DND-41 (cell line): Measurements from ENCODE around the gene FNDC3B.

ENCODE experiments used
- ATAC-seq: fragments of 200-7000 bp; cut with Tn5 transposase; 3 replicates; pipeline ENCODE4 v1.9.1; 2021; ENCODE audit warnings: low read depth; ENCODE audit not compliant: insufficient read depth
- DNase-seq: peaks from one replicate; pipeline ENCODE4 v3.0.0-alpha.2; 2020
- H2AFZ ChIP-seq: 2 replicates; pipeline ENCODE4 v1.6.0; 2012; ENCODE audit warnings: low read depth, low read length
- H3K27ac ChIP-seq: 2 replicates; pipeline ENCODE4 v1.5.1; 2012; ENCODE audit warnings: low read length, inconsistent platforms
- H3K27me3 ChIP-seq: fragments of 200-600 bp; sonication (generic); 2 replicates; pipeline ENCODE4 v1.6.0; 2012; ENCODE audit warnings: low read length, mild to moderate bottlenecking, inconsistent platforms; ENCODE audit not compliant: insufficient read depth, poor library complexity
- H3K36me3 ChIP-seq: 2 replicates; pipeline ENCODE4 v1.5.1; 2012; ENCODE audit warnings: low read length, inconsistent platforms; ENCODE audit not compliant: insufficient read depth
- H3K4me1 ChIP-seq: 2 replicates; pipeline ENCODE4 v1.5.1; 2012; ENCODE audit warnings: mild to moderate bottlenecking, low read length; ENCODE audit not compliant: insufficient read depth
- H3K4me2 ChIP-seq: 2 replicates; pipeline ENCODE4 v1.6.0; 2012; ENCODE audit warnings: mild to moderate bottlenecking, moderate library complexity, low read length, inconsistent platforms; ENCODE audit not compliant: insufficient read depth
- H3K4me3 ChIP-seq, 2 experiments: fragments of 200-600 bp in 1 of 2; shearing (Covaris generic) in 1 of 2; 2 replicates each; pipeline ENCODE4 v1.5.1; 2012 to 2016; ENCODE audit warnings: inconsistent platforms in 2 of 2, low read length in 2 of 2, mild to moderate bottlenecking in 2 of 2, low read depth in 1 of 2, moderate library complexity in 1 of 2
- H3K79me2 ChIP-seq: 2 replicates; pipeline ENCODE4 v1.6.0; 2012; ENCODE audit warnings: low read length, inconsistent platforms; ENCODE audit not compliant: insufficient read depth
- H3K9ac ChIP-seq: 2 replicates; pipeline ENCODE4 v1.6.0; 2012; ENCODE audit warnings: low read depth, mild to moderate bottlenecking, inconsistent platforms, low read length, moderate library complexity
- H3K9me3 ChIP-seq: 2 replicates; pipeline ENCODE4 v1.5.1; 2012; ENCODE audit warnings: low read length, moderate library complexity, mild to moderate bottlenecking, inconsistent platforms; ENCODE audit not compliant: insufficient read depth, severe bottlenecking
- H4K20me1 ChIP-seq: 2 replicates; pipeline ENCODE4 v1.6.0; 2012; ENCODE audit warnings: low read length; ENCODE audit not compliant: insufficient read depth
- CTCF ChIP-seq: IDR thresholded peaks from 2 replicates; pipeline ENCODE4 v1.5.1; 2012; ENCODE audit warnings: borderline replicate concordance, low read length, moderate library complexity, mild to moderate bottlenecking; ENCODE audit not compliant: poor library complexity, severe bottlenecking; ENCODE audit errors: extremely low read depth
- EZH2 ChIP-seq: IDR thresholded peaks from 3 replicates; pipeline ENCODE4 v1.6.1; 2012; ENCODE audit warnings: borderline replicate concordance, low read depth, mild to moderate bottlenecking, moderate library complexity, low read length, inconsistent platforms; ENCODE audit not compliant: severe bottlenecking

The FNDC3B gene

GRCh38 chr3:172273378-172273777, 234.0 kb downstream of the FNDC3B start:
- Histone ChIP-seq H3K9ac (no peak overlapping the region), H3K79me2 (no peaks in the 10 kb centered on the region), H2AFZ (no peak overlapping the region), H3K9me3 (no peaks in the 10 kb centered on the region), H4K20me1 (no peaks in the 10 kb centered on the region), H3K27ac (no peak overlapping the region), H3K36me3 (no peaks in the 10 kb centered on the region), H3K4me1 (no peaks in the 10 kb centered on the region), H3K27me3 (no peaks in the 10 kb centered on the region), H3K4me3 (no peak overlapping the region), H3K4me2 (no peak overlapping the region)
- ATAC-seq (no peak), DNase-seq (no peak)
- no peak for TF ChIP-seq CTCF
- TF ChIP-seq EZH2, result no peak

- Histone ChIP-seq H3K4me3 (no peak overlapping the region), H4K20me1 (no peaks in the 10 kb centered on the region), H3K4me2 (no peak overlapping the region), H3K36me3 (no peaks in the 10 kb centered on the region), H3K9ac (no peak overlapping the region), H3K27me3 (no peaks in the 10 kb centered on the region), H3K27ac (no peak overlapping the region), H3K4me1 (no peaks in the 10 kb centered on the region), H3K9me3 (no peaks in the 10 kb centered on the region), H2AFZ (no peak overlapping the region), H3K79me2 (no peaks in the 10 kb centered on the region)
- DNase-seq (no peak), ATAC-seq (no peak)
- TF ChIP-seq EZH2 (no peak), CTCF (no peak)
Observed at GRCh38 chr3:172274906-172275305, 235.5 kb downstream of the FNDC3B start.

- no peak for TF ChIP-seq CTCF
- no peak for TF ChIP-seq EZH2
- Histone ChIP-seq H2AFZ (no peak overlapping the region), H3K9me3 (no peaks in the 10 kb centered on the region), H3K27ac (no peak overlapping the region), H3K79me2 (no peaks in the 10 kb centered on the region), H3K9ac (no peak overlapping the region), H3K4me1 (no peaks in the 10 kb centered on the region), H3K4me3 (no peak overlapping the region), H3K36me3 (no peaks in the 10 kb centered on the region), H4K20me1 (no peaks in the 10 kb centered on the region), H3K4me2 (no peak overlapping the region), H3K27me3 (no peaks in the 10 kb centered on the region)
- ATAC-seq (no peak), DNase-seq (no peak)
Observed at GRCh38 chr3:172275586-172275985, 236.2 kb downstream of the FNDC3B start.

GRCh38 chr3:172276103-172276502, 236.7 kb downstream of the FNDC3B start:
- H3K4me3 ChIP-seq, result no peak overlapping the region
- H3K79me2 ChIP-seq, result no peaks in the 10 kb centered on the region
- H3K27ac ChIP-seq, result no peak overlapping the region
- no peak for ATAC-seq
- no peak overlapping the region for H3K9ac ChIP-seq
- H2AFZ ChIP-seq, result no peak overlapping the region
- no peaks in the 10 kb centered on the region for H3K27me3 ChIP-seq
- no peaks in the 10 kb centered on the region for H4K20me1 ChIP-seq
- TF ChIP-seq CTCF (no peak), EZH2 (no peak)
- no peaks in the 10 kb centered on the region for H3K9me3 ChIP-seq
- no peak overlapping the region for H3K4me2 ChIP-seq
- no peaks in the 10 kb centered on the region for H3K36me3 ChIP-seq
- no peaks in the 10 kb centered on the region for H3K4me1 ChIP-seq
- no peak for DNase-seq
